GM19035 (cell line): ENCODE results near the gene CSF1R.
"Not testable (repeated sequence)": the region's sequence is repeated elsewhere in the genome, so short reads cannot be mapped to it uniquely, and the experiment has no call there.

Experiments used
- ATAC-seq: cut with Tn5 transposase; IDR thresholded peaks from one replicate; pipeline ENCODE4 v1.9.1; 2021; ENCODE audit not compliant: unreplicated experiment

CSF1R gene

DNA sequence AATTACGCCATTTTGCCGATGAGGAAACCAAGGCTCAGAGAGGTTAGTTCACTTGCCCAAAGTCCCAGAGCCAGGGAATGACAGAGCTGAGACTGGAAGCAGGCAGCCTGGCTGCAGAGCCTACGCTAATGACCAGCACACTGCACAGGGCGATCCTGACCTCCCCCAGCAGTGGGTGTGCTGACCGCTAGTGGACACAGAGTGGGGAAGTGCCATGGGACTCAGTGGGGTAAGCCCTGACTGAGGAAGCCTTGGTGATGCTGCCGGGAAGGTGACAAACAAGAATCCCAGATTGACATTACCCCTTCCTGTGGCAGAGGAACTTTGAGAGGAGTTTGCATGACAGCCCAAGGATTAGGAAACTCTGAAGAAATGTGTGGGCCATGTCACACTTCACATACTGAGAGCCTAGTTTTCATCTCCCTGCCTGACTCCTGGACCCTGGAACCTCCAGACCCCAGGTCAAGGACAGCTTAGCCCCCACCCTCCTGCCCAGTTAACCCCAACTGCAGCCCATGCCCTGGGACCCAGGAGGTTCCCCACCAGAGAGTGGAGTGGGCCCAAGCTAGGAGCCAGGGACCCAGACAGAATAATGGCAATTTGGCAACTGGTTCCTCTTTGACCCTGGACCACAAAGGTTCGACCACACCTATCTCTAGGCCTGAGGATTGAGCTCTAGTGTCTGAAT lies 19.7 kb upstream of the CSF1R start:
- ATAC-seq: no peak

DNA sequence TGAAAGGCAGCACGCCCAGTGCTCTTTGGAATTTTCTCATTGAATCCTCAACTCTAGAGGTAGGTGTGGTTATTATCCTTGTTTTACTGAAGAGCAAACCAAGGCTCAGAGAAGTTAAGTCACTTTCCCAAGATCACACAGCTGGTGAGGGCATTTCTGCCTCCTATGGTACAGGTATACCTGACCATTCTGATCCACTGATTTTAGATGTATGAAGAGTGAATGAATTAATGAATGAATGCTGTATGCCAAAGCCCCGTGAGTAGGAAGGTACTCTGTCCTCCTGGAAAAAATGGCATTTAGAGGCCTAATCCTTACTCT lies 18.2 kb upstream of the CSF1R start:
- ATAC-seq: no peak

DNA sequence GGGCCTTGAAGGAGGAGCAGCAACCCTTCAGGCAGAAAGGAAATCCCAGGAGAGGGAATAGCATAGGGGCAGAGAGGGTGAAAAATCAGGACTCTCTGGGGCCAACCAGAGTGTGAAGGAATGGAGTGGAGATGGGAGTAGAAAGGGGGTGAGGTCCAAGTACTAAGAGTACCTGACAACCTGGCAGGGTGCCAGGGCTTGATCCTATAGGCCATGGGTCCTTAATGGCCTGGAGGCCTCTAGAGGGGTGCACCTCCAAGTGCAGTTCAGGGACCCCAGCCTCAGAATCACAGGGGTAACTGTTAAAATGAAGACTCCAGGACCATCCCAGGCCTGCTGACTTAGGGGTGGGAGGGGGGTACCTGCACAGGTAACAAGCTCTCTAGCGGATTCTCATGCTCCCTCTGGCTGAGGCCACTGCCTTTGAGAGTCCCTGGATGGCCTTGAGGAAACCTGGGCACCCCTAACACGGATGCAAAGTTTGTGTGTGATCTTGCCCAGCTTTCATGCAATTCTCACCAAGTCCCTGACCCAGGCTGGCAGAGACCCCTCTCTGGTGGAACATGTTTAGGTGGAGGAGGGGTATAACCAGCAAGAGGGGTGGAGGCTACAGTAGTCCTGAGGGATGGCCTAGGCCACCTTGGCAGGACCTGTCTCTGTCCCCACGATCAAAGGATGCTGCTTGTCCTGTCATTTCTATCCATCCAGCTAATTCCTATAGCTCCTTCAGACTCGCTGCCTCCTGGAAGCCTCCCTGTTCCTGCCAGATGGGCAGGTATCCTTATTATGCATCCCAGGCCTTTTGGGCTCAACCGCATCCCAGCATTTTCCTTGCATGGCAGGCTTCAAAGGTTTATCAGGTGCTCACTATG lies 17.6 kb upstream of the CSF1R start:
- ATAC-seq: no peak

DNA sequence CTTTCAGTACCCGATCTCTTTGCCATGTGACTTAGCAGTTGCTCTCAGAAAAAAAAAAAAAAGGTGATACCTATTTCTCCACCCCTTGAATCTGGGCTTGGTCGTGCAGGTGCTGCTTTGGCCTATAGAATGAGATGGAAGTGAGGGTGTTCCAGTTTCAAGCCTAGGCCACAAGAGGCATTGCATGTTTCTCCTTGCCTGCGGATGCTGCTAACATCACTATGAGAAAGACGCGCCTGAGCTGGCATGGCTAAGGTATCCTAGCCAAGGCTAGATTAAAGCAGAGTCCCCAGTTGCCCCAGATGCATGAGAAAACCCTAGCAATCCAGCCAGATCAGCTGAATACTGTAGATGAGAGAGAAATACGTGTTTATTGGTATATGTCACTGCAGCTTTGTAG lies 14.7 kb upstream of the CSF1R start:
- no peak for ATAC-seq

DNA sequence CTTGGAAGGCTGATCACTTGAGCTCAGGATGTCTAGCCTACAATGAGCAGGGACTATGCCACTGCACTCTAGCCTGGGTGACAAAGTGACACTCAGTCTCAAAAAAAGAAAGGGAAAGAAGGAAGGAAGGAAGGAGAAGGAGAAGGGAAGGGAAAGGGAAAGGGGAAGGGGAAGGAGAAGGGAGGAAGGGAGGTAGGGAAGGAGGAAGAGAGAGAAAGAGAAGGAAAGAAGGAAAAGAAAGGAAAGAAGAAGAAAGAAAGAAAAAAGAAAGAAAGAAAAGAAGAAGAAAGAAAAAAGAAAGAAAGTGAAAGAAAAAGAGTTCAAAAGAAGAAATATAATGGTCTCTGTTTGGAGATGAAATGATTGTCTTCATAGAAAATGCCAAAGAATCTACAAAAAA lies 10.8 kb upstream of the CSF1R start:
- no peak for ATAC-seq

DNA sequence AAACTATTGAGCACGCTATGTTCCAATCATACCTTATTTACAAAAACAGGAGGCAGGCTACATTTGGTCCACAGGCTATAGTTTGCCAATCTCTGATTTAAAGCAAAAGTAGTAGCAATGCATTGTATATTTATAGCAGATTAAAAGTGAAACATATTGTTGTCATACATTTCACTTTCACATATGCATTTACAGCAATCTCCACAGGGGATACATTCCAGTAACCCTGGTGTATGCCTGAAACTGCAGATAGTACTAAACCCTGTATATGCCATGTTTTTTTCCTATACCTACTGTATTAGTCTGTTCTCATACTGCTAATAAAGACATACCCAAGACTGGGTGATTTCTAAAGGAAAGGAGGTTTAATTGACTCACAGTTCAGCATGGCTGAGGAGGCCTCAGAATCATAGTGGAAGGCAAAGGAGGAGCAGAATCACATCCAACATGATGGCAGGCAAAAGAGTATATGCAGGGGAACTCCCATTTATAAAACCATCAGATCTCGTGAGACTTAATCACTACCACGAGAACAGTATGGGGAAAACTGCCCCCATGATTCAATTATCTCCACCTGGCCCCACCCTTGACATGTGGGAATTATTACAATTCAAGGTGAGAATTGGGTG lies 5.9 kb upstream of the CSF1R start:
- ATAC-seq: no peak

DNA sequence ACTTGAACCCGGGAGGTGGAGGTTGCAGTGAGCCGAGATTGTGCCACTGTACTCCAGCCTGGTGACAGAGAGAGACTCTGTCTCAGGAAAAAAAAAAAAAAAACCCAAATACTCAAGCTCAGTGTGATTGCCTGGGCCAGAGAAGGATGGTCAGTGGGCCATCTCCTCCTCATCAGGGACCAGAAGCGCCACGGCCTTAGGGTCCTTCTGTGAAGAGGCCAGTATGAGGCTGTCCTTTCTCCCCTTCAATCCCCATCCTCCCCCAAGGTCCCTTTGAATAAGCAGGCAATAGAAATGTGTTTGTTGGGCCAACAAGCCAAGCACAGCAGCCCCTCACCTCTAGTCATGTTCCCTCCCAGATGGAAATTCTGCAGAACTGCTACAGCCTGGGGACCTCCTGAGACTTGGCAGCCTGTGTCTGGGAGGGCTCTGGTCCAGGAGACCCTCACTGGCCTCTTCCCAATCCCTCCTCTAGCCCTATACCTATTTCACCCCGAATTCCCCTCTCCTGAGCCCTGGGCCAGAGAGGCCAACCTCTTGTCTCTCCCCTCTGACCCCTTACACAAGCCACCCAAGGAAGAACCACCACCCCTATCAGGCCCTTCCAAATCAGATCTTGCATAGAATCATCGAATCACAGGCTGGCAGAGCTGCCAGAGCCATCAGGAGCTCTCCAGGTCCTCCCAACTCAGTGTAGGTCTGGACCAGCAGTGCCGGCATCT lies 1.0 kb downstream of the CSF1R start:
- ATAC-seq: no peak

DNA sequence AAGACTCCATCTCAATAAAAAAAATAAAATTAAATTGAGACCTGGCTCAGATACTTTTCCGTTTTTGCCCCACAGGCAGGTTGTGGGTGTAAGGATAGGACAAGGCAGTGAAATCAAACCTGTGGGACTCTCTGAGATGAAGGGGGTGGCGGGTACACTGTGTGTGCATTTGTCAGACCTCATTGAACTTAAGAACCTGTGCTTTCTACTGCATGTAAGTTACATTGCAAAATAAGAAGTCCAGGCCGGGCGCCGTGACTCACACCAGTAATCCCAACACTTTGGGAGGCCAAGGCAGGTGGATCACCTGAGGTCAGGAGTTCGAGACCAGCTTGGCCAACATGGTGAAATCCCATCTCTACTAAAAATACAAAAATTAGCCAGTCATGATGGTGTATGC lies 1.6 kb downstream of the CSF1R start:
- ATAC-seq: not testable (repeated sequence)

DNA sequence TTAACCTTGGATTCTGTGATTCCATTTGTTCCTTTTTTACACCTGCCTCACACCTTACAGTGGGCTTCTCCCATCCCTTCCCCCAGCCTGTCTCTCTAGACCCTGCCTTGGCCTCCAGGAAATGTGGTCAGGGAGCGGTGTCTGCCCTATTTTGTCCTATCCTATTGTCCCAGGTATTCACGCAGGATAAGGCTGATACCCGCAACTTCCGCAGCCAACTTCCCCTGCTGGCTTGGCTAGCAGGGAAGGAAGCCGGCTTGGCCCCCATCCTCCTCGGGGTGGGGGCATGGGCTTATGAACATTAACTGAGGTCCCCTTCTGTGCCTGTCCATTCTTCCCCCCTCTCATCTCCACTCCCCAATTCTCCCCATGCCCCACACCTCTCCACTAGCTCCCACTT lies 3.5 kb downstream of the CSF1R start:
- no peak for ATAC-seq

DNA sequence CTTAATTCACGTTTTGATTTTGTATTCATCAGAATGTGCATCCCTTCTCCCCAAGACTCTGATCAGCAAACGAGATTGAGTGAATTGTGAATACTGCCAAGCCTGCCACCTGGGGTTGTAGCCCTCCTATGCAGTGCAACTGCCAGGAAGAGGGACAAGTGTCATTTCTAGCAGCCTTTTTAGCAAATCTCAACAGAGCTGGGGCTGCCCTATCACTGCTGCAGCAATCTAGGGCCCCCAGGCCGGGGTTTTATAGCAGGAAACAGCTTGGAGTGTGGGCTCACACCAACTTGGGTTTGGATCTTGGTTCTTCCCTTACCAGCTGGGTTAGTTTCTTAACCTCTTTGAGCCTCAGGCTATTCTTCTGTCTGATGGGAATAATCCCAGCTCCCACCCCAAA lies 4.0 kb downstream of the CSF1R start:
- no peak for ATAC-seq

DNA sequence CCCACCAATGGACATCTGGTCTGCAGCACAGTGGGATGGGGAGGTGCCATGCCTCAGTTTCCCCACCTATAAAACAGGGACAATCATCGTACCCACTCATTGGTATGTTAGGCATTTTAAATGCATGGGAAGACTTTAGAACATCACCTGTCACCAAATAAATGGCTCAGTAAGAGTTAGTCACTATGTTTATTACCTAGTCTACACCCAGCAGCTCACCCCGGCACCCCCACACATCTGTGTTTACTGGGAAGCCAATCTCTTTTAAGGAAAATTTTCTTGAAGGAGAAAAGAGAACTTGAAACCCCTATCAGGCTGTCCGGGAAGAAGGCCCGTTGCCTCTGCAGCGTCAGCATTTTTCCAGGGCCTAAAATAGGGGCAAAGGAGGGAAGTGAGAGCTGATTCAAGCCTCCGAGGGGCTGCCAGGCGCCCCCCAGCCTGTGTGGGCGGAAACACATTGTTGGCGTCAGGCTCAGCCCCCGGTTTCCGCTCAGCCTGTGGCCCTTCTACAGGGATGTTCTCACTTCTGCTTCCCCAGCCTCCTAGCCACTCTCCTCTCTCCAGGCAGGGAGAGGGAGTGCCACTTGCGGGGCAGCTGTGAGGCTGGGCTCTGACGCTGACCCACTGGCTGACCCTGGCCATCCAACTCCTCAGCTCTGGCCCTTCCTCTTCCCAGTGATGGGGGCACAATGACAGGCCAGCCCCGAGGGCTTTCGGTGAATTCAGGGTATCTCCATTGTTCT lies 4.6 kb downstream of the CSF1R start:
- peak; percentile 82 for ATAC-seq

DNA sequence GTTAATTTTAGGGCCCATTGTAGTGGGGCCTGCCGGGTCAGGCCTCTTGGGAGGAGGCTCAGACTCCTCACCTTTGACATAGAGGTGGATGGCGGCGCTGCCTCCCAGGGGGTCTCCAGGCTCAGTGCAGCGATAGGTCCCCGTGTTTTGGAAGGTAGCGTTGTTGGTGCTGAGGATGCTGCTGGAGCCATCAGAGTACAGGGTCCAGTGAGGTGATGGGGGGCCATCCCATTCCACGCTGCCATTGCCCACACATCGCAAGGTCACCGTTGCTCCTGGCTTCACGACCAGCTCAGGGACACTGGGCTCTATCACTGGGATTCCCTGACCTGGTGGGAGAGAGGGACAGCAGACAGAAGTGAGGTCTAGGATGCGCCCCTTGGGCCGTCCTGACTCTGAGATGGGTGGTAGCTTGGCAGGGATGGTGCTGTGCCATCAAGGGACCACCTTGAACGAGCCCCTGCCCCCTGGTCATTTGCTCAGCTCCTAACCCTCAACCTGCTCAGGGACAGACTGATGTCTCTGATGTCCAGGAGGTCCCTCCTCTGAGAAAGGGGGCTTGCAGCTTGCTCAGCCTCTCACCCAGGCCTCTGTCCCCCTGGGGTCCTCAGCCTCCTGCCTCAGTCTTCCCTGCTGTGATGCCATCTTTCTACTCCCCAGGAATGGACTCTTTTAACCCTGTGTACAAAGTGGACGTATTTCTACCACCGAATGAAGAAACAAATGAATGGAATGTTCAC lies 5.5 kb downstream of the CSF1R start:
- ATAC-seq: no peak

DNA sequence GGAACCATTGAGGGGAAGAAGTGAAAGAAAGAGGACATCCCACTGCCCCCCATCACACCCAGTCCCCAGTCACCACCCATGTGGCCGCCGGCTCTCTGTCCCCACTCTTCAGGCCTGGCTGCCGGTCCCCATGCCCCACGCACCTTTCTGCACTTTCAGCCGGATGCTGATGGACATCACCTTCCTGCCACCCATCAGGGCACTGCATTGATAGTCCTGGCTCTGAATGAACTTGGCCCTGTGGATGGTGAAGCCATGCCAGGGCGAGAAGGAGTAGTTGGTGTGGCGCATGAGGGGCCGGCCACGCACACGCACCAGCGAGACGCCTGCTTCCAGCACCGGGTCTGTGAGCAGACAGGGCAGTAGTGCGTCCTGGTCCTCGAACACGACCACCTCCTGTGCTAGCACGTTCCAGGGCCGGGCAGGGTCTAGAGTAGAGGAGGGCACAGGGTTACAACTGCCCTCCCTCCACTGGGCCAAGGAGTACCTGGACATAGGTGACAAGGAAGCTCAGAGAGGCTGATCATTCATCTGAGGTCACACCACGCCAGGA lies 6.4 kb downstream of the CSF1R start:
- no peak for ATAC-seq

DNA sequence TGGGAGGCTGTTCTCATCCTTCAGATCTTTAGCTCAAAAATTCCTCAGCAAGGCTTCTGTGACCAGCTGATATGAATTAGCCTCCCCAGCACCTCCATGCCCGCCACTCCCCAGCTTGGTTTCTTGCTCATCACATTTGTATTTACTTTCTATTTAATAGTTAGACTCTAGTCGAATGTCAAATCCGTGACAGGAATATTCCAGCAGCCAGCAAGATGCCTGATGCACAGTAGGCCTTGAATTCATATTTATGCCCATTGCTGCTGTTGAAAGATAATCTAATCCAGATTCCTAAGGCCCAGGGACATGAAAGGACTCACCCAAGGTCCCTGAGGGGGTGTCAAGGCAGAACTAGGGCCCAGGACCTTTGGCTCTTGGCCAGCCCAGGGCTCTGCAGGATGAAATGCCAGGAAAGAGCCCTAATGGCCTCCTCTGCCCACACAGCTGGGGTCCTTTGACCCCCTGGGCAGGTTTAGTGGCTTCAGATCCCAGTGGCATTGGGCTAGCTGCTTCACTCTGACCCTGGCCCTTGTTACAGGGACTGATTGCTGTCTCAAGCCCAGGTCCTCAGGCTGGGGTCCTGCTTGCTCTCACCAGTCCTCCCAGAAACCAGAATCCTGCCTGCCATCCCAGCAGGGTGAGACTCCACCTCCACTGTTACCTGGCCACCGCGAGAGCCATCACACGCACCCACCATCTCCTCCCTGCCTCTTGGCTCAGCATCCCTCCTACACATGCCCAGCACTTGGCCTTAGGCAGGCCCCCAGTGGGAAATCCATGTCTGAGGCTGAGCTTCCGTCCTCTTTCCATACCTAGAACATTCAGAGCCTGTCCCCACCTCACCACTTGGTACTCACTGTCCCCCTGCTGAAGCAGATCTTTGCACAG lies 7.3 kb downstream of the CSF1R start:
- no peak for ATAC-seq

DNA sequence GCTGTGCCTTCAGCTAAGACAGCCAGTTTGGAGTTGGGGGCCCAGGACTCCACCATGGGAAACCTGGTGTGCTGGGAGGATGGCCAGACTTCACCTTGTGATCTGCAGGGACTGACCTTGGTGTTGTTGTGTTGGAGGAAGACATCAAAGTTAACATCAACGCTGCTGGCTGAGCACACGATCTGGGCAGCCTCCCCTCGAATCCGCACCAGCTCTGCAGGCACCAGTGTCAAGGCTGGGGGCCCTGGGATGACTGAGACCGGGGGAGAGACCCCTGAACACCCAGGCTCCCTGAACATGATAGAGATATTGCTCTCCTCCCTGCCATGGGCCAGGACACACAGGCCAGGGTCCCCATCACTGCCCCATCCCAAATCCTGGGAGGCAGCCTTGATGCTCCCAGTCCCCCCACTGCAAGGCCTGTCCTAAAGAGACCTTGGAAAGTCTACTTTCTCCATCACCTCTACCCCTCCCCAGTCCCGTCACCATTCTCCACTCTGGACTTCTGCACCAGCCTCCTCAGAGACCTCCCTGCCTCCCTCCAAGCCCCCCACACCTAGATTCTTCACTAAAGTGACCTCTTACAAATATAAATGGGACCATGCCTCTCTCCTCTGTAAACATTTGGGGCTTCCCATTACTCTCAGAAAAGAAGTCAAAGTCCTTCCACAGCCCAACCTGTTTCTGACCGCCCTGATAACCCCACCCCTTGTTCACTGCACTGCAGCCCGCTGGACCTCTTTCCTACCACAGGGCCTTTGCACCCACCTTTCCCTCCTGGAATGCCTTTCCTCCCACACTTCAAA lies 8.2 kb downstream of the CSF1R start:
- no peak for ATAC-seq

DNA sequence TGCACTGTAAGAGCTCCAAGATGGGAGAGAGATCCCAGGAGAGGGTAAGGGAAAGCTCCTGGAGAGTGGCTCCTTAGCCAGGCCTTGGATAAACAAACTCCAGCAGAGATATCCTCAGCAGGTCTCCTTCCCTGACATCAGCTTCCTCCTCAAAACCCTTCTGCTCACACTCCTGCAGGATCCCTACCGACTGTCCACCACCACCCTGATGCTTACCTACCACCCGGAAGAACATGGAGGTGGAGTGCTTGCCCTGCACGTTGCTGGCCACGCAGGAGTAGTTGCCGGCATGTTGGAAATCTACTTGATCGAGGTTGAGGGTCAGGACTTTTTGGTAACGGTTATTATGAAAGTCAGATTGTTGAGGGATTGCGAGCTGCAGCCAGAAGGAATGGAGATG lies 9.3 kb downstream of the CSF1R start:
- no peak for ATAC-seq

DNA sequence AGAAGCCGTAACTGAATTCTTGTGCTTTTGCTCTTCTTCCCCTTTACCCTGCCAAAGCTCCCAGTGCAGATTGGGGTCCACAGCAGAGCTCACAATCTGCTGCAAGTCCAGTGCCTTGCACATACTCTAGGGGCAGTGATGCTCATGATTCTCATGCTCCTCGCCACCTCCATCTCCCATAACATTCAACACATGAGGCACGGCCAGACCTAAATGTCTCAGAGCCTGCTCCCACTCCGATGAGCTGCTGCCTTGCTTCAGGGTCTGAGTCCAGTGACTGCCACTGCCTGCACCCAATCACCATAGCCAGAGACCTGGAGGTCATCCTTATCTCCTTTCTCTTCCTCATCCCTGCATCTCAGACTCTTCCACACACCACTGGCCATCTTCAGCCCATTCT lies 10.5 kb downstream of the CSF1R start:
- no peak for ATAC-seq

DNA sequence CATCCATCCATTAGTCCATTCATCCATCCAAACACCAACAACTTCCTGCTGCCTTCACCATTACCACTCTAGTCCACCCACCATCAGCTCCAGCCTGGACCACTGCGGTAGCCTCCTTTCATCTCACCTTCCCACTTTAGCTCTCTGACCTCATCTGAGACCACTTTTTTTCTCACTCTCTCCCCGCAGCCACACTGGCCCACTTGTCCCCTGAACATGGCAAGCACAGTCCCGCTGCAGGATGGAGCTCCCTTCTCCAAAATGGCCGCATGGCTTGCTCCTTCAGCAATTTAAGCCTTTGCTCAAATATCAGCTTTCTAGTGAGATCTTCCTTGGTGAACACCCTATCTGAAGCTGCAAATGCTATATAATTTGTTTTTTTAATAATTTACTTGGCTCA lies 11.1 kb downstream of the CSF1R start:
- ATAC-seq: no peak
